ENCODE results near the gene IKZF2. TPM values are rescaled to one million over a fixed set of nuclear protein-coding genes. Genes with fewer than 3 reads are reported as not detected.

Gene IKZF2
- total RNA-seq, 1 donor from 2014 or later = 12.0 TPM

- DNase-seq = no peak
Measured at GRCh38 chr2:212956665-212957607, 194.5 kb downstream of the IKZF2 start.

- no peak for DNase-seq
Measured at GRCh38 chr2:212953170-212953920, 198.1 kb downstream of the IKZF2 start.

DNA sequence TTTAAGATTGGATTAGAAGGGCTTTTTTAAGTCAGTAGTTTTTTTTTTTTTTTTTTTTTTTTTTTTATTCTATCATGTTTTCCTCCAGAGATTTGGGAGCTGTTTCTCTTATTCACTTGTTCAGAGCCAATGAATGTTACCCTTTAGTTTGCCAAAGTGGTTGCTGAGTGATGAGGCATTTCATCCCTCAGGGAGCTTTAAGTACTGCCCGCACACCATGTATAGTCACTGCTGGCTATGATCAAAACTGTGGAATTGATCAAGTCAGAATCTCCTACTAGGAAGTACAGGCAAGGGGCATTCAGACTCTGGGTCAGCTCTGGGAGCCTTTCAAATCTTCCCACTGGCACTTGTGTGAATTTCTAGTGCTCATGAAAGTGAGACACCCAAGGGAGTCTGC lies 201.6 kb downstream of the IKZF2 start:
- no peak for DNase-seq

Other genes starting within 250 kb of the IKZF2 start
- gene SPAG16, start 132.9 kb upstream of the IKZF2 start, total RNA-seq = 96.4 TPM